HG03442 (cell line): ENCODE data around the gene ECE2.

Experiments used
- ATAC-seq: cut with Tn5 transposase; IDR thresholded peaks from one replicate; pipeline ENCODE4 v1.9.1; 2021; ENCODE audit warnings: mild to moderate bottlenecking, moderate library complexity; ENCODE audit not compliant: unreplicated experiment

The ECE2 gene

DNA sequence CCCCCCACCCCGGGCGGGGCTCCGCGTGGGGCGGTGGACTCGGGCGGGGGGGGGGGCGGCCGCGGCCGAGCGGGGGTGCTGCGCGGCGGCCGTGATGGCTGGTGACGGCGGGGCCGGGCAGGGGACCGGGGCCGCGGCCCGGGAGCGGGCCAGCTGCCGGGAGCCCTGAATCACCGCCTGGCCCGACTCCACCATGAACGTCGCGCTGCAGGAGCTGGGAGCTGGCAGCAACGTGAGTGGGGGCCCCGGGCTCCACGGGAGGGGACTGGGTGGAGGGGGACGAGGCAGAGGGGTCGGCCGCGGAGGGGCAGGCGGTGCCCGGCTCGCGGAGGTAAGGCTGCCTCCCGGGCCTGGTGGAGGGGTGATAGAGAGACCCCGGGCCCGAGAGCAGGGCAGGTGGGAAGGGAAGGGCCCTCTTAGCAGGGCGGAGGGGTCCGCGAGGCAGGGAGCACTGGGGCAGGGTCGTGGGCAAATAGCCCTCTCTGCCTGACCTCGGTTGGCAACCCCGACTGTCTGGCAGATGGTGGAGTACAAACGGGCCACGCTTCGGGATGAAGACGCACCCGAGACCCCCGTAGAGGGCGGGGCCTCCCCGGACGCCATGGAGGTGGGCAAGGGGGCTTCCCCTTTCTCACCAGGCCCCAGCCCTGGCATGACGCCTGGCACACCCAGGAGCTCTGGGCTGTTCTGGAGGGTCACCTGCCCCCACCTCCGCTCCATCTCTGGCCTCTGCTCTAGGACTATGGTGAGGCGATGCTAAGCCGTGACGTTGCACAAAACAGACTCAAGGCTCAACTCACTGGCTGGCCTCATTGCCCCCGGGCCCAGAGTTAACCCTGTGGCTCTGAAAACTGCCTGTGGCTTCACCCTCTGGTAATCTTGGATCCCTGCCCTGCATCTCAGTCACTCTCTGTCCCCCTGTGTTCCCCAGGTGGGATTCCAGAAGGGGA, at the start of gene ECE2:
Gene ECE2 (plus strand): TSS at position 62 of the 950 bp plus-strand sequence. CDS start 132 bp downstream, at position 194.
- no peak for ATAC-seq

- no peak for ATAC-seq
Measured at GRCh38 chr3:184227481-184227935, 48.3 kb upstream of the ECE2 start.

GRCh38 chr3:184228376-184229137, 47.3 kb upstream of the ECE2 start:
- ATAC-seq, result no peak

GRCh38 chr3:184229394-184230080, 46.3 kb upstream of the ECE2 start, which contains the start of gene VWA5B2:
VWA5B2 (plus strand) TSS chr3:184229585; CDS start chr3:184230529, 944 bp downstream.
- peak; percentile 74 for ATAC-seq

- ATAC-seq, result no peak
Measured at GRCh38 chr3:184230081-184230602, 45.7 kb upstream of the ECE2 start.

DNA sequence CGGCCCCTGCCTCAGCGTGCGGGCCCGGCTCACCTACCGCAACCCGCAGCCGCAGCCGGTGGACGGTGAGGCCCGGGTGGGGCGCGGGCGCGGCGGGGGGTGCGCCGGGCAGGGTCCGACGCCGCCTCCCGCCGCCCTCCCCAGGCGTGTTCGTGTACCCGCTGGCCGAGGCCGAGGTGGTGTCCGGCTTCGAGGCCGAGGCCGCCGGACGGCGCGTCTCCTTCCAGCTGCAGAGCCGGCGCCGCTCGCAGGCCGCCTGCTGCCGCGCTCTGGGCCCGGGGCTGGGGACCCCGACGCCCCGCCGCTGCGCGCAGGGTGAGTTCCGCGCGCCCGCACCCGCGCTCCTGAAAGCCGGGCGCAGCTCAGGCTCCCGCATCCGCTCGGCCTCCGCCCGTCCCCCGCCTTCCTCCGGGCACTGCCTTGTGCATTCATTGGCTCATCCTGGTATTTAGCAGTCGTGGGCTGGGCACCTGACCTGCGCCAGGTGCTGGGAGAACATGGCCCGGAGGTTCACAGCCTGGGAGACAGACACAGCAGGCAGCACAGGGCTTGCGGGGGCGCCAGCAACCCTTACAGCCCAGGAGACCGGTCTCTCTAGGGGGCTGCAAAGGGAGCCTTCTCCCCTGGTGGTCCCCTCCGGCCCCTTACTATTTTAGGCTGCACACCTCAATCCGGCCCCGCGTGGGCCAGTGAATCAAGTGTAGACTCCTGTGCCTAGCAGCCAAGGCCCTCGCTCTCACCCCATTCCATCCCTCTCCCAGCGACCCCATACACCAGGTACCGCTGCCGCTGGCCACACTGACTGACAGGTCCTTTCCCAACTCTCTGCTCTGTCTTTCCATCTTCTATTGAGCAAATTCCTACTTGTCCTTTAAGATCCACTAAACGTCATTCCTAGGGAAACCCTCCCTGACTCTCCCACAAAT, 45.0 kb upstream of the ECE2 start:
- no peak for ATAC-seq

DNA sequence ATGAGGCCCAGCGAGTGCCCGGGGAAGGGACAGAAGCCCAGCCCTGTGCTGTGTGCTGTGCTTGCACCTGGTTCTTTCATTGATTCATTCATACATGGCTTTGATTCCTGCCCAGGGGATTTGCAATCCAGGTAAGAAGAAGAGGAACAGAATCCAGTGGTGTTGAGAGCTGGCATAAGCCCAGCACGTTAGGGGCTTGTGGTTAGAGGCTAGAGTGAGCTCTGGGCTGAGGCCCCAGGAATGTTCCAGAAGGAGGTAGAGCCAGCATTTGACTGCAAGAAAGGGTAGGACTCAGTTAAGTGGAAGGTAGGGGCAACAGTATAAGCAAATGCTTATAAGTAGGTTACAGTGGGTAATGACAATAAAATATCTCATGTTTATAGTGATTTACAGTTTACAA, 44.2 kb upstream of the ECE2 start:
- ATAC-seq, result no peak

- no peak for ATAC-seq
Measured at GRCh38 chr3:184233127-184233843, 42.5 kb upstream of the ECE2 start.

DNA sequence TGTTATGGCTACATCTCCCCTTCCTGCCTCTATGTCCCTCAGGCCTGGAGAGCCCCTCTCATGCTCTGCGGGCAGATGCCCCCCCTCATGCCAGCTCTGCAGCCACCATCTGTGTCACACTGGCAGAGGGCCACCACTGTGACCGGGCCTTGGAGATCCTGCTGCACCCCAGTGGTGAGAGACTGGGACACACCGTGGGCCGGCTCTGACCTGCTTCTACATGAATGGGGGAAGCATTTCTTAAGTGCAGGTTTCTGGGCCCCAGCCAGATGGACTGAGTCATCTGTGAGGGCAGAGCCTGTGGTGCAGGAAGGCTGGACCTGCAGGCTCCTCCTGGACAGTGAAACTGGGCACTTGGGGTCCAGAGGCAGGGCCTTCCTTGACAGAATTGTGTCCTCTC, 41.6 kb upstream of the ECE2 start:
- no peak for ATAC-seq

DNA sequence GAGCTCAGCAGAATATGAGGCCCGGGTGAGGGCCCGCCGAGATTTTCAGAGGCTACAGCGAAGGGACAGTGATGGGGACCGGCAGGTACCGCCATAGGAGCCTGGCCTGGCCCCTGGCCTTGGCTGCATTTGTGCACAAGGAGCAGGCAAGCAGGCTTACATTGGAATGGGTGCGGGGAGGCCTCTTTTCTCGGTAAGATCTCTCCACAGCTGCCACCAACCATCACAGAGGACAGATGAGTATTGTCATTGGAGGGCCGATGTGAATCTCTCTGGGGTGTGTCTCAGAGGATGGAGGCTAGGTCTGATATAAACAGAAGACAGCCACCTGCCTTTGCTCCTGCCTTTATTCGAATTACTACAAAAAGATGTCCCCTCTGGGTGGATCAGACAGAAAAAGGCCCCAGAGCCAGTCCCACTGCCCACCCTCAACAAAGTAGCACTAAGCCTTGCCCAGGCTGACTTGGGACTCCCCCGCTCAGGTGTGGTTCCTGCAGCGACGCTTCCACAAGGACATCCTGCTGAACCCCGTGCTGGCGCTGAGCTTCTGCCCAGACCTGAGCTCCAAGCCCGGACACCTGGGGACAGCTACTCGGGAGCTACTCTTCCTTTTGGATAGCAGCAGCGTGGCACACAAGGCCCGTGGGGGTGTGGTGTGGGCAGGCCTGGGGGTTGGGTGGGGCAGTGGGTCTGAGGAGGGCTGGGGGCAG, 41.0 kb upstream of the ECE2 start:
- no peak for ATAC-seq

DNA sequence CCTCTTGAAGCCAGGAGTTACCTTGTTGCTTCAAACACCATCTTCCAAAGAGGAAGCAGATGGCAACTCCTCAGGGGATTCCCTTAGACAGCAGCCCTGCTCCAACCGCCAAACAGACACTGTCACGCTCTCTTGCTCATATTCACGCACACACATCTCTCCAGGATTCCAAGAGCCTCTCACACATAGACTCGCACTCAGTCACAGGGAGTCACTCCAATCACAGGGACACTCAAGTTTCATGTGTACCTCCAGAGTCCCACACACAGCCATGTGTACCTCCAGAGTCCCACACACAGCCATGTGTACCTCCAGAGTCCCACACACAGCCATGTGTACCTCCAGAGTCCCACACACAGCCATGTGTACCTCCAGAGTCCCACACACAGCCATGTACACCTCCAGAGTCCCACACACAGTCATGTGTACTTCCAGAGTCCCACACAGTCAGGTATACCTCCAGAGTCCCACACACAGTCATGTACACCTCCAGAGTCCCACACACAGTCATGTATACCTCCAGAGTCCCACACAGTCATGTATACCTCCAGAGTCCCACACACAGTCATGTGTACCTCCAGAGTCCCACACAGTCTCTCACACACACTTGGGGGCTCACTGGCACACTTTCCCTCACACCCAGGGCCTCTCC, 40.3 kb upstream of the ECE2 start:
- ATAC-seq, result no peak

DNA sequence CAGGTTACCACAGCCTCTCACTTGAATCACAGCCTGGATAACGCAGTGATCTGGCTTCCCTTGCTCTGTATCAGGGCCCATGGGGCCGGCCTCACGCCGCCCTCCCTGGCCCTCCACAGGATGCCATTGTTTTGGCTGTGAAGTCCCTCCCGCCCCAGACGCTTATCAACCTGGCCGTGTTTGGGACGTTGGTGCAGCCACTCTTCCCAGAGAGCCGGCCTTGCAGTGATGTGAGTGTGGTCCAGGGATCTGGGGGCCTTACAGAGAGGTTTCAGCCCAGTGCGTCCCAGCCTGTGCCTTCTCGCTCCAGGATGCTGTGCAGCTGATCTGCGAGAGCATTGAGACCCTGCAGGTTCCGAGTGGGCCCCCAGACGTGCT, 39.8 kb upstream of the ECE2 start:
- no peak for ATAC-seq

DNA sequence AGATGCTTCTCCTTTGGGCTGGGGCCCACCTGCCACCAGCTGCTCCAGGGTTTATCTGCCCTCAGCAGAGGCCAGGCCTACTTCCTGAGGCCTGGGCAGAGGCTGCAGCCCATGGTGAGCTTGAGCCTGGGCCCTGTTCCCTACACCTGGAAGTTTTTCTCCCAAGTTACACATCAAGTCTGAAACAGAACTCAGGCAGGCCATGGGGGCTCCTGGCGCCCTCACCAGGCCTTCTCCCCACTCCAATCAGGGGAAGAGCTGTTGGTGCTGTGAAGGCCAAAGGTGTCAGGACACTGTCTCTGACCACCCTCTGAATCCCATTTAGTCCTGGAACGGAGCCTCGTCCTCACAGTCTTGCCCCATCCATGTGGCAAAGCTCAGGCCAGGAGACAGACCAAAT, 39.2 kb upstream of the ECE2 start:
- no peak for ATAC-seq

GRCh38 chr3:184237211-184237610, 38.6 kb upstream of the ECE2 start:
- no peak for ATAC-seq

DNA sequence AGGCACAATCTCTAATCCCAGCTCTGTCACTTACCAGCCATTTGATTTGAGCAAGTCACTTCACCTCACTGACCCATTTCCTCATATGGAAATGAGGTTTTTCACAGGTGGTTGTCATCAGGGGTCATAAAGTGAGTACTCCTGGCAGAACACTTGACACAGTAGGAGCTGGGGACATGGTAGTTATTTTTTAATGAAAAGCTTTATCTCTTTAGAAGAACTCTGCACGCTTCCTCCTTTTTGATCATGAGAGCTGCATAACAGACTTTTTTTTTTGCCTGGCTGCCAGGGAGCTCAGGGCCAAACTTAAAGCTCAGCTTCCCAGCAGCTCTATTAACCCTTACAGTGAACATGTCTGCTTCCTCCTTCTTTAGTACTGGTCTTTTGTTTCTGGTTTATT, 38.0 kb upstream of the ECE2 start:
- ATAC-seq, result no peak

DNA sequence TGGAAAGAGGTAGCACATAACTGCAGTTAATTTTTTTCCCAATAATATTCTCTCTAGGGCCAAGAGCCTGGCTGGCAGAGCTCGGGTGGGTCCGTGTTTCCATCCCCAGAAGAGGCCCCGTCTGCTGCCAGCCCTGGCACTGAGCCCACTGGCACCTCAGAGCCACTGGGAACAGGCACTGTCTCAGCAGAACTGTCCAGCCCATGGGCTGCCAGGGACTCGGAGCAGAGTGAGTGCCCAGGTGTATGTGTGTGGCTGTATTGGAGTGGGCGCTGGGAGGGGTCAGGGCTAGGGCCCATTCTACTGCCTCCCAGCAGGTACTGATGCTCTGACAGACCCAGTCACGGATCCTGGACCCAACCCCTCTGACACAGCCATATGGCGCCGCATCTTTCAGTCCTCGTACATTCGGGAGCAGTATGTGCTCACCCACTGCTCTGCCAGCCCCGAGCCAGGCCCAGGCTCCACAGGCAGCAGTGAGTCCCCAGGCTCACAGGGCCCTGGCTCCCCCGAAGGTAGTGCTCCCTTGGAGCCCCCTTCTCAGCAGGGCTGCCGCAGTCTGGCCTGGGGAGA, 37.5 kb upstream of the ECE2 start:
- no peak for ATAC-seq

DNA sequence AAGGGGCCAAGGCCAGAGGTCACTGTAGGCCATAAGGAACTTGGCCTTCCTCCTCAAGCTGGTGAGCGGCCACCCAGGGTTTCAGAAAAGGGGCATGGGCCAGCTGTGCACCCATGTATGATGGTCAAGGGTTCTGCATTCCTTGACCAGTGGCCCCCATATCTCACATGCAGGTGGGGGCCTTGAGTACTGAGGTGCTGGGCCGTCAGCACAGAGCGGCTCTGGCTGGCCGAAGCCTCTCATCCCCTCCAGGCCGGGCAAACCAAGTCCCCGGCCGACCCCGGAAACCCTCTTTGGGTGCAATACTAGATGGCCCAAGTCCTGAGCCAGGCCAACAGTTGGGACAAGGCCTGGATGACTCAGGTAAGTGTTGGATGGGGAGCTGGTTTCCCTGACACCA, 36.6 kb upstream of the ECE2 start:
- ATAC-seq, result no peak

DNA sequence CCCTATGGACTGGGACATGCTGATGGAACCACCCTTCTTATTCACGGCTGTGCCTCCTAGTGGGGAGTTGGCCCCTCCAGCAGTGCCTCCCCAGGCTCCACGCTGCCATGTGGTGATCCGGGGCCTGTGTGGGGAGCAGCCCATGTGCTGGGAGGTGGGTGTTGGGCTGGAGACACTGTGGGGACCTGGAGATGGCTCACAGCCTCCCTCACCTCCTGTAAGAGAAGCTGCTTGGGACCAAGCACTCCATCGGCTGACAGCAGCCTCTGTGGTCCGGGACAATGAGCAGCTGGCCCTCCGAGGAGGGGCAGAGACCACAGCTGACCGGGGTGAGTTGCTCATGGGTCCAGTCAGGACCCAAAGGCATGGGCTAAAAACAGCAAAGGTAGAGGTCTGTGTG, 36.1 kb upstream of the ECE2 start:
- ATAC-seq, result no peak
